Retinal pigment epithelial cell (primary cell): ENCODE measurements around the gene HBE1.
"Not testable (repeated sequence)": the region's sequence is repeated elsewhere in the genome, so short reads cannot be mapped to it uniquely, and the experiment has no call there.

Experiments
- DNase-seq: peaks from one replicate; pipeline ENCODE4 v3.0.0-alpha.2; 2010; ENCODE audit warnings: low read depth
- H3K4me3 ChIP-seq: 2 replicates; pipeline ENCODE4 v1.5.1; 2011; ENCODE audit warnings: mild to moderate bottlenecking, low read length, control low read depth, moderate library complexity
- CTCF ChIP-seq: conservative IDR thresholded peaks from 2 replicates; pipeline ENCODE4 v1.5.1; 2011; ENCODE audit warnings: low read depth, low read length, control low read depth, inconsistent platforms

HBE1 gene

GRCh38 chr11:5252919-5253265 lies 16.9 kb downstream of the HBE1 start:
- no peak overlapping the region for H3K4me3 ChIP-seq
- no peak for DNase-seq
- no peak for TF ChIP-seq CTCF

- TF ChIP-seq CTCF: no peak
- no peak overlapping the region for H3K4me3 ChIP-seq
- DNase-seq: no peak
Measured at GRCh38 chr11:5252192-5252918, 17.4 kb downstream of the HBE1 start.

GRCh38 chr11:5251746-5252145 lies 18.0 kb downstream of the HBE1 start:
- H3K4me3 ChIP-seq: no peak overlapping the region
- no peak for TF ChIP-seq CTCF
- no peak for DNase-seq

- H3K4me3 ChIP-seq: no peak overlapping the region
- DNase-seq: no peak
- no peak for TF ChIP-seq CTCF
Measured at GRCh38 chr11:5250543-5251204, 19.1 kb downstream of the HBE1 start.

GRCh38 chr11:5249807-5250396 lies 19.8 kb downstream of the HBE1 start, which contains the start of gene HBG1:
Gene HBG1, minus strand, starts transcription at chr11:5249857. Its CDS starts 53 bp downstream, at chr11:5249804.
- H3K4me3 ChIP-seq, DNase-seq: not testable (repeated sequence)

- not testable (repeated sequence) for H3K4me3 ChIP-seq, DNase-seq
Measured at GRCh38 chr11:5248498-5248897, 21.2 kb downstream of the HBE1 start.

- no peak for TF ChIP-seq CTCF
- no peak overlapping the region for H3K4me3 ChIP-seq
- no peak for DNase-seq
Measured at GRCh38 chr11:5247472-5248192, 22.1 kb downstream of the HBE1 start.
